ENCODE results near the gene NRXN2.
"Not testable (repeated sequence)": the region's sequence is repeated elsewhere in the genome, so short reads cannot be mapped to it uniquely, and the experiment has no call there.

NRXN2 gene

GRCh38 chr11:64601605-64602465 lies 121.2 kb downstream of the NRXN2 start:
- no peak for DNase-seq

- no peak for DNase-seq
Observed at GRCh38 chr11:64600281-64600992, 122.6 kb downstream of the NRXN2 start.

- no peak for DNase-seq
Observed at GRCh38 chr11:64599698-64600211, 123.2 kb downstream of the NRXN2 start.

GRCh38 chr11:64598797-64599697 lies 124.0 kb downstream of the NRXN2 start:
- no peak for DNase-seq

- DNase-seq, result no peak
Observed at GRCh38 chr11:64598106-64598796, 124.7 kb downstream of the NRXN2 start.

GRCh38 chr11:64597671-64598101 lies 125.3 kb downstream of the NRXN2 start:
- no peak for DNase-seq

GRCh38 chr11:64595922-64596321 lies 127.1 kb downstream of the NRXN2 start:
- not testable (repeated sequence) for DNase-seq

GRCh38 chr11:64594159-64594939 lies 128.6 kb downstream of the NRXN2 start:
- DNase-seq, result no peak

- no peak for DNase-seq
Observed at GRCh38 chr11:64593156-64594105, 129.6 kb downstream of the NRXN2 start.

- DNase-seq, result no peak
Observed at GRCh38 chr11:64592656-64593055, 130.3 kb downstream of the NRXN2 start.

GRCh38 chr11:64592234-64592615 lies 130.8 kb downstream of the NRXN2 start:
- no peak for DNase-seq

- no peak for DNase-seq
Observed at GRCh38 chr11:64591257-64592233, 131.5 kb downstream of the NRXN2 start.

GRCh38 chr11:64590763-64591221 lies 132.2 kb downstream of the NRXN2 start, which contains the start of gene SLC22A12:
Gene SLC22A12 (plus strand): TSS chr11:64591220. CDS start chr11:64591557, 337 bp downstream.
- DNase-seq, result no peak

- no peak for DNase-seq
Observed at GRCh38 chr11:64588701-64589100, 134.3 kb downstream of the NRXN2 start.

GRCh38 chr11:64586366-64586765 lies 136.6 kb downstream of the NRXN2 start:
- DNase-seq, result no peak

- DNase-seq, result no peak
Observed at GRCh38 chr11:64585150-64585549, 137.8 kb downstream of the NRXN2 start.

GRCh38 chr11:64583296-64584262 lies 139.4 kb downstream of the NRXN2 start:
- no peak for DNase-seq

All from NCI-H1436 treated with DMSO at 0.1 percent for 48 hours (cell line).